Measurements from ENCODE around the gene LRRC4C. TPM values are rescaled to one million over a fixed set of nuclear protein-coding genes. Genes with fewer than 3 reads are reported as not detected.
A peak's percentile ranks its signal among the peaks of the same experiment; 100 is the strongest.
"Not testable (repeated sequence)": the region's sequence is repeated elsewhere in the genome, so short reads cannot be mapped to it uniquely, and the experiment has no call there.

The LRRC4C gene
- total RNA-seq, 1 donor from 2014 or later: 2.2 TPM

GRCh38 chr11:40879911-40880310 lies 579.5 kb downstream of the LRRC4C start:
- DNase-seq (ENCODE audit: low spot score): no peak

GRCh38 chr11:40877981-40878380 lies 581.5 kb downstream of the LRRC4C start:
- no peak for DNase-seq (ENCODE audit: low spot score)

- no peak for DNase-seq (ENCODE audit: low spot score)
Measured at GRCh38 chr11:40877256-40877655, 582.2 kb downstream of the LRRC4C start.

- DNase-seq (ENCODE audit: low spot score): no peak
Measured at GRCh38 chr11:40867991-40868632, 591.3 kb downstream of the LRRC4C start.

GRCh38 chr11:40857754-40858153 lies 601.7 kb downstream of the LRRC4C start:
- not testable (repeated sequence) for DNase-seq (ENCODE audit: low spot score)

GRCh38 chr11:40842750-40843339 lies 616.6 kb downstream of the LRRC4C start:
- no peak for DNase-seq (ENCODE audit: low spot score)

GRCh38 chr11:40841231-40841630 lies 618.2 kb downstream of the LRRC4C start:
- DNase-seq (ENCODE audit: low spot score): no peak

- no peak for DNase-seq (ENCODE audit: low spot score)
Measured at GRCh38 chr11:40838181-40838683, 621.2 kb downstream of the LRRC4C start.

- no peak for DNase-seq (ENCODE audit: low spot score)
Measured at GRCh38 chr11:40827116-40827515, 632.3 kb downstream of the LRRC4C start.

- DNase-seq (ENCODE audit: low spot score): no peak
Measured at GRCh38 chr11:40826601-40827000, 632.9 kb downstream of the LRRC4C start.

- DNase-seq (ENCODE audit: low spot score): no peak
Measured at GRCh38 chr11:40825201-40825834, 634.1 kb downstream of the LRRC4C start.

- no peak for DNase-seq (ENCODE audit: low spot score)
Measured at GRCh38 chr11:40819230-40819629, 640.2 kb downstream of the LRRC4C start.

- no peak for DNase-seq (ENCODE audit: low spot score)
Measured at GRCh38 chr11:40816976-40817375, 642.5 kb downstream of the LRRC4C start.

GRCh38 chr11:40797981-40798380 lies 661.5 kb downstream of the LRRC4C start:
- no peak for DNase-seq (ENCODE audit: low spot score)

- DNase-seq (ENCODE audit: low spot score): no peak
Measured at GRCh38 chr11:40787224-40787623, 672.2 kb downstream of the LRRC4C start.

- DNase-seq (ENCODE audit: low spot score): no peak
Measured at GRCh38 chr11:40763046-40763445, 696.4 kb downstream of the LRRC4C start.

GRCh38 chr11:40759341-40759740 lies 700.1 kb downstream of the LRRC4C start:
- no peak for DNase-seq (ENCODE audit: low spot score)

GRCh38 chr11:40754297-40754696 lies 705.2 kb downstream of the LRRC4C start:
- no peak for DNase-seq (ENCODE audit: low spot score)

- no peak for DNase-seq (ENCODE audit: low spot score)
Measured at GRCh38 chr11:40746282-40746681, 713.2 kb downstream of the LRRC4C start.

- DNase-seq (ENCODE audit: low spot score): no peak
Measured at GRCh38 chr11:40732132-40732531, 727.3 kb downstream of the LRRC4C start.

- DNase-seq (ENCODE audit: low spot score): peak; percentile 16
Measured at GRCh38 chr11:40722179-40722795, 737.2 kb downstream of the LRRC4C start.

GRCh38 chr11:40716344-40717130 lies 742.9 kb downstream of the LRRC4C start:
- DNase-seq (ENCODE audit: low spot score): no peak
